Measurements from ENCODE around the gene BRINP2.

- TF ChIP-seq, protein P1, sequence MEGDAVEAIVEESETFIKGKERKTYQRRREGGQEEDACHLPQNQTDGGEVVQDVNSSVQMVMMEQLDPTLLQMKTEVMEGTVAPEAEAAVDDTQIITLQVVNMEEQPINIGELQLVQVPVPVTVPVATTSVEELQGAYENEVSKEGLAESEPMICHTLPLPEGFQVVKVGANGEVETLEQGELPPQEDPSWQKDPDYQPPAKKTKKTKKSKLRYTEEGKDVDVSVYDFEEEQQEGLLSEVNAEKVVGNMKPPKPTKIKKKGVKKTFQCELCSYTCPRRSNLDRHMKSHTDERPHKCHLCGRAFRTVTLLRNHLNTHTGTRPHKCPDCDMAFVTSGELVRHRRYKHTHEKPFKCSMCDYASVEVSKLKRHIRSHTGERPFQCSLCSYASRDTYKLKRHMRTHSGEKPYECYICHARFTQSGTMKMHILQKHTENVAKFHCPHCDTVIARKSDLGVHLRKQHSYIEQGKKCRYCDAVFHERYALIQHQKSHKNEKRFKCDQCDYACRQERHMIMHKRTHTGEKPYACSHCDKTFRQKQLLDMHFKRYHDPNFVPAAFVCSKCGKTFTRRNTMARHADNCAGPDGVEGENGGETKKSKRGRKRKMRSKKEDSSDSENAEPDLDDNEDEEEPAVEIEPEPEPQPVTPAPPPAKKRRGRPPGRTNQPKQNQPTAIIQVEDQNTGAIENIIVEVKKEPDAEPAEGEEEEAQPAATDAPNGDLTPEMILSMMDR (IDR thresholded peaks at IDR 0.05) = no peak
- no peak for TF ChIP-seq POLR2A (IDR thresholded peaks at IDR 0.05)
Measured at GRCh38 chr1:177236962-177237361, 66.2 kb downstream of the BRINP2 start.

Measured in heart left ventricle (tissue), 13 donors.